ENCODE data around the gene SSTR1. TPM values are rescaled to one million over a fixed set of nuclear protein-coding genes. Genes with fewer than 3 reads are reported as not detected.

Gene SSTR1
- total RNA-seq (2022; extraction: Qiagen RNA extraction; ENCODE audit: low read depth), result not detected in 5 replicates

GRCh38 chr14:38207736-38208617, at the start of gene SSTR1:
SSTR1 (plus strand) TSS chr14:38207904; CDS start chr14:38209390, 1,486 bp downstream.

GRCh38 chr14:38255673-38256532, 48.2 kb downstream of the SSTR1 start, which contains the start of gene CLEC14A:
CLEC14A (minus strand) TSS chr14:38256093; CDS start chr14:38256022, 71 bp downstream.

Other genes with a start within 250 kb of the SSTR1 start
- gene CLEC14A, start 48.2 kb downstream of the SSTR1 start, total RNA-seq (2022; extraction: Qiagen RNA extraction; ENCODE audit: low read depth), result not detected in 5 replicates

Measured in A549 treated with CpdA at 1 μM for 4 hours (cell line).